A549 (cell line): ENCODE data around the gene XPNPEP2. TPM values are rescaled to one million over a fixed set of nuclear protein-coding genes. Genes with fewer than 3 reads are reported as not detected.

Source experiments
- ATAC-seq, 2 experiments: fragments of 200-7000 bp in 1 of 2; fragments of >200 bp in 1 of 2; cut with Nextera tagmentation in 1 of 2; cut with Tn5 transposase in 1 of 2; 3 replicates each; pipeline versions ENCODE4 v1.8.0 to v1.9.1; 2018 to 2020; ENCODE audit warnings: mild to moderate bottlenecking in 1 of 2, moderate library complexity in 1 of 2
- CTCF ChIA-PET: fragments of 300-600 bp; sonication (Branson Sonifier 250); formaldehyde crosslinking; extraction: SDS; loops from one replicate; lab custom pipeline; 2021; ENCODE audit warnings: antibody characterized with exemption, inconsistent platforms; lab: Yijun Ruan, JAX
- POLR2A ChIA-PET: fragments of 350-600 bp; formaldehyde crosslinking; extraction: SDS; loops from one replicate; lab custom pipeline; 2021; ENCODE audit warnings: antibody characterized with exemption, inconsistent platforms; lab: Yijun Ruan, JAX
- DNase-seq, 2 experiments: peaks; one replicate each; pipeline versions ENCODE4 v3.0.0 to v3.0.0-alpha.2; 2011 to 2016; ENCODE audit warnings: low read depth in 1 of 2, low spot score in 1 of 2
- FAIRE-seq: peaks from 2 replicates; lab custom pipeline; 2011; peaks lifted over from hg19 to GRCh38; lab: Jason Lieb, UNC
- H3K27ac ChIP-seq, 2 experiments: fragments of >200 bp; sonication (Bioruptor Twin); formaldehyde crosslinking; 3 replicates each; pipeline ENCODE4 v1.5.1; 2016 to 2017
- H3K4me1 ChIP-seq: fragments of >200 bp; sonication (Bioruptor Twin); formaldehyde crosslinking; 3 replicates; pipeline ENCODE4 v1.6.1; 2016
- H3K4me2 ChIP-seq: fragments of >200 bp; sonication (Bioruptor Twin); formaldehyde crosslinking; 3 replicates; pipeline ENCODE4 v1.6.1; 2016
- H3K4me3 ChIP-seq: fragments of >200 bp; sonication (Bioruptor Twin); formaldehyde crosslinking; 3 replicates; pipeline ENCODE4 v1.5.1; 2016
- H3K9me3 ChIP-seq: fragments of >200 bp; sonication (Bioruptor Twin); formaldehyde crosslinking; 3 replicates; pipeline ENCODE4 v1.6.1; 2016
- CBX2 ChIP-seq: fragments of 200-600 bp; sonication (generic); IDR thresholded peaks from 2 replicates; pipeline ENCODE4 v1.6.1; 2016; ENCODE audit warnings: low read depth, mild to moderate bottlenecking, borderline replicate concordance
- CBX8 ChIP-seq: fragments of 200-600 bp; sonication (generic); IDR thresholded peaks from 2 replicates; pipeline ENCODE4 v1.6.1; 2016
- CEBPB ChIP-seq, 2 experiments: fragments of >200 bp in 1 of 2; sonication (Bioruptor Twin) in 1 of 2; formaldehyde crosslinking in 1 of 2; IDR thresholded peaks; 2 replicates each; pipeline ENCODE4 v1.6.1; 2012 to 2016
- CHD2 ChIP-seq: fragments of 150-350 bp; IDR thresholded peaks from 2 replicates; pipeline ENCODE4 v1.6.1; 2014; ENCODE audit warnings: low read length; ENCODE audit not compliant: partially characterized antibody
- EP300 ChIP-seq, 2 experiments: fragments of >200 bp; sonication (Bioruptor Twin); formaldehyde crosslinking; IDR thresholded peaks; 2 replicates in 1 of 2; 3 replicates in 1 of 2; pipeline ENCODE4 v1.6.1; 2016 to 2017
- FOSB ChIP-seq: fragments of 250-450 bp; sonication (Bioruptor Pico); IDR thresholded peaks from 2 replicates; pipeline ENCODE4 v1.5.0; 2020; ENCODE audit warnings: mild to moderate bottlenecking, moderate library complexity
- FOSL2 ChIP-seq, 2 experiments: fragments of 450-650 bp in 1 of 2; fragments of >200 bp in 1 of 2; sonication (Bioruptor Twin) in 1 of 2; formaldehyde crosslinking; IDR thresholded peaks; 2 replicates each; pipeline versions ENCODE4 v1.5.0 to v1.6.1; 2016 to 2020; ENCODE audit warnings: mild to moderate bottlenecking in 1 of 2, moderate library complexity in 1 of 2
- GATA3 ChIP-seq: IDR thresholded peaks from 2 replicates; pipeline ENCODE4 v1.6.1; 2012; ENCODE audit warnings: borderline replicate concordance
- HDAC2 ChIP-seq: fragments of 200-600 bp; sonication (generic); IDR thresholded peaks from 2 replicates; pipeline ENCODE4 v1.6.1; 2016
- HEYL ChIP-seq: fragments of 250-450 bp; sonication (Bioruptor Pico); IDR thresholded peaks from 2 replicates; pipeline ENCODE4 v1.8.0; 2021; ENCODE audit warnings: mild to moderate bottlenecking, moderate library complexity
- HMGXB4 ChIP-seq: fragments of 250-450 bp; sonication (Bioruptor Pico); IDR thresholded peaks from 2 replicates; pipeline ENCODE4 v1.5.0; 2021; ENCODE audit warnings: mild to moderate bottlenecking, moderate library complexity, borderline replicate concordance
- HOXA7 ChIP-seq: fragments of 250-450 bp; sonication (Bioruptor Pico); IDR thresholded peaks from 2 replicates; pipeline ENCODE4 v1.5.0; 2020; ENCODE audit warnings: mild to moderate bottlenecking, moderate library complexity
- HOXB5 ChIP-seq: fragments of 250-450 bp; sonication (Bioruptor Pico); IDR thresholded peaks from 2 replicates; pipeline ENCODE4 v1.5.0; 2020; ENCODE audit warnings: mild to moderate bottlenecking, moderate library complexity
- JUNB ChIP-seq: fragments of >200 bp; sonication (Bioruptor Twin); formaldehyde crosslinking; IDR thresholded peaks from 2 replicates; pipeline ENCODE4 v1.6.1; 2016
- MAX ChIP-seq: IDR thresholded peaks from 2 replicates; pipeline ENCODE4 v1.6.1; 2012
- POLR2AphosphoS2 ChIP-seq: conservative IDR thresholded peaks from 2 replicates; pipeline ENCODE4 v1.6.1; 2012; ENCODE audit warnings: low read length, improper control_type of control experiment, inconsistent platforms
- RCOR1 ChIP-seq: fragments of 150-350 bp; IDR thresholded peaks from 2 replicates; pipeline ENCODE4 v1.6.1; 2014; ENCODE audit warnings: antibody characterized with exemption, low read length, low read depth
- RNF2 ChIP-seq: fragments of 200-600 bp; sonication (generic); IDR thresholded peaks from 2 replicates; pipeline ENCODE4 v1.6.1; 2016; ENCODE audit warnings: low read depth, mild to moderate bottlenecking, antibody characterized with exemption, moderate library complexity, borderline replicate concordance
- TFCP2L1 ChIP-seq: fragments of 250-450 bp; sonication (Bioruptor Pico); IDR thresholded peaks from 2 replicates; pipeline ENCODE4 v1.5.0; 2021; ENCODE audit warnings: mild to moderate bottlenecking
- TP53 ChIP-seq: fragments of 250-450 bp; sonication (Bioruptor Pico); IDR thresholded peaks from 2 replicates; pipeline ENCODE4 v1.5.0; 2021; ENCODE audit warnings: mild to moderate bottlenecking, moderate library complexity
- USF2 ChIP-seq: fragments of 450-650 bp; IDR thresholded peaks from 2 replicates; pipeline ENCODE4 v1.6.1; 2014; ENCODE audit warnings: antibody characterized with exemption
- WGBS: methylation state at CpG from one replicate; pipeline ENCODE4 v1.1.6; 2017; ENCODE audit errors: missing lambda C conversion rate; 5-methylcytosine and 5-hydroxymethylcytosine counted together
- polyA plus RNA-seq, 4 experiments: library from polyadenylated mRNA; depleted of rRNA in 3 of 4; stranded (reverse); fragments of >200 nt; fragmentation: RNase III in 1 of 4; extraction: RNeasy Plus Mini Kit Qiagen cat#74134 plus additional on column Dnase treatment in 1 of 4; gene quantifications; 2 replicates in 3 of 4; 3 replicates in 1 of 4; pipeline ENCODE4 v1.2.3, GENCODE V29; 2011 to 2017
- TF ChIP-seq, protein P1 (sequence below): fragments of >200 bp; sonication (Bioruptor Twin); formaldehyde crosslinking; IDR thresholded peaks from 2 replicates; pipeline ENCODE4 v1.6.1; 2016
- TF ChIP-seq, protein P2 (sequence below): IDR thresholded peaks from 2 replicates; pipeline ENCODE4 v1.6.1; 2012

The XPNPEP2 gene
- polyA plus RNA-seq, 2 of the 4 experiments (the other 2 are of a cell fraction): not detected

GRCh38 chrX:129743821-129744220 lies 5.0 kb downstream of the XPNPEP2 start:
- TF ChIP-seq RCOR1: no peak
- TF ChIP-seq, protein P1, sequence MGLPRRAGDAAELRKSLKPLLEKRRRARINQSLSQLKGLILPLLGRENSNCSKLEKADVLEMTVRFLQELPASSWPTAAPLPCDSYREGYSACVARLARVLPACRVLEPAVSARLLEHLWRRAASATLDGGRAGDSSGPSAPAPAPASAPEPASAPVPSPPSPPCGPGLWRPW: no peak
- TF ChIP-seq JUNB: no peak
- TF ChIP-seq FOSB (CRISPR knock-in tag): no peak
- TF ChIP-seq HMGXB4: no peak
- no peak for TF ChIP-seq MAX
- H3K4me2 ChIP-seq: no peak overlapping the region
- DNase-seq (no peak), ATAC-seq (no peak), FAIRE-seq (no peak)
- 58% methylated on average over 4 of the region's 4 CpGs for WGBS
- POLR2A ChIA-PET: no interaction called here
- no peak overlapping the region for H3K4me3 ChIP-seq
- H3K27ac ChIP-seq: no peak overlapping the region
- CTCF ChIA-PET: interaction anchor here (0.6 to 1.5 kb wide), 2 partner anchors 17 to 470 kb away, joined by 3 read pairs; no protein-coding TSS in a partner anchor
- H3K4me1 ChIP-seq: no peaks in the 10 kb centered on the region
- no peaks in the 10 kb centered on the region for H3K9me3 ChIP-seq

- CTCF ChIA-PET: interaction anchor here (1.5 kb wide), 1 partner anchor 18 kb away, joined by 3 read pairs; no protein-coding TSS in a partner anchor
- H3K27ac ChIP-seq: no peak overlapping the region
- no peak overlapping the region for H3K4me3 ChIP-seq
- DNase-seq: no peak
- 73% methylated on average over 10 of the region's 10 CpGs for WGBS
- no peaks in the 10 kb centered on the region for H3K9me3 ChIP-seq
- ATAC-seq: no peak
- POLR2A ChIA-PET: no interaction called here
- H3K4me2 ChIP-seq: no peak overlapping the region
- no peaks in the 10 kb centered on the region for H3K4me1 ChIP-seq
- FAIRE-seq: no peak
- no peak for TF ChIP-seq EP300 (IDR thresholded peaks at IDR 0.05)
- no peak for TF ChIP-seq HDAC2
- no peak for TF ChIP-seq HMGXB4
- no peak for TF ChIP-seq POLR2AphosphoS2
- TF ChIP-seq HEYL (CRISPR knock-in tag): no peak
- no peak for TF ChIP-seq CBX8
- no peak for TF ChIP-seq CBX2
These were observed 6.1 kb downstream of the XPNPEP2 start for GRCh38 chrX:129744861-129745321.

DNA sequence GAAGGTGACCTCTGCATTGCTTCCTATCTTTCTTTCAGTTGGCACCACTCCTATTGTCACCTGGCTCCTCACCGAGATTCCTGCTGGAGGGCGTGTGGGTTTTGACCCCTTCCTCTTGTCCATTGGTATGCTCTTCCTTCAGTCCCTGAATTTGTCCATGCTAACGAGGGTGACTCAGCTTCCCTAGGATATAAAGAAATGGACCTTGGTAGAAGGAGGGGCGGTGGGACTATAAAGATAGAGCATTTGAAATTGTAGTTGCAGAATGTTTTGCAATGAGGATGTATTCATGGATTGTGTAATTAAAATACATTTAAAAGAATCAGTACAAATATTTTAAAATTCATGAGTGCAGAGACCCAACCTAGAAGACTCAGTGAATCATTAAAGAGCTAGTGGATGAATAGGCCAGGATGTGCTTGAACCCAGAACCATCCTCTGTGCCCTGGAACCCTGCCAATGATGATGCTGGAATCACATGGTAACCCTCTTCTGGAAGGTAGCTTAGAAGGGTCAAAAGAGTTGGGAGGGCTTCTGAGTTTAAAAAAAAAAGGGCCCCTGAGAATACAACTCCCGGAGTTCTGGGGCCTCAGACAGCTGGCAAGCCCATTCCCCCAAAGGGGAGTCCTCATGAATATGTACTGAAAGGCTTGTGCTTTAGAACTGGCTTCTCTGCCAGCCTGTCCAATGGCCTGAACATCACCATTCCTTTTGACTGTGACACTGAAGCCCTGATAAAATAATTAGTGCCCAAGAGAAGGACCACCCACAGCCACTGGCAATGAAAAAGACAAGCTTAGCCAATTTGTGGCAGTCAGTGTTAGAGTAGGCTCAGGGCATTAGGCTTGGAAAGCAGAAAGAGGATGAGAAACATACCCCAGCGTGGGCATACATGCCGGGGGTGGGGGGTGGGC lies 8.0 kb downstream of the XPNPEP2 start:
- H3K4me1 ChIP-seq: no peaks in the 10 kb centered on the region
- H3K4me3 ChIP-seq: no peak overlapping the region
- 75% methylated on average over 6 of the region's 7 CpGs for WGBS
- H3K4me2 ChIP-seq: no peak overlapping the region
- peak; percentile 78 for FAIRE-seq
- H3K27ac ChIP-seq: no peak overlapping the region
- no peak for ATAC-seq
- ChIA-PET POLR2A (no interaction called here), CTCF (interaction anchor here (0.6 to 1.9 kb wide), 5 partner anchors 20 to 119 kb away, joined by 3 to 11 read pairs (median 4); partner anchors contain the start of gene APLN)
- no peaks in the 10 kb centered on the region for H3K9me3 ChIP-seq
- DNase-seq: no peak
- TF ChIP-seq HOXA7 (CRISPR knock-in tag) (no peak), CBX8 (no peak), HOXB5 (no peak), GATA3 (no peak), EP300 (IDR thresholded peaks at IDR 0.05) (no peak), TFCP2L1 (CRISPR knock-in tag) (no peak), RNF2 (no peak), TP53 (CRISPR knock-in tag) (no peak), CHD2 (no peak), HMGXB4 (no peak), MAX (no peak), FOSL2 (IDR thresholded peaks at IDR 0.05) (no peak), FOSL2 (CRISPR knock-in tag; IDR thresholded peaks at IDR 0.05) (no peak), USF2 (no peak), CEBPB (IDR thresholded peaks at IDR 0.05) (no peak)
- TF ChIP-seq, protein P2, sequence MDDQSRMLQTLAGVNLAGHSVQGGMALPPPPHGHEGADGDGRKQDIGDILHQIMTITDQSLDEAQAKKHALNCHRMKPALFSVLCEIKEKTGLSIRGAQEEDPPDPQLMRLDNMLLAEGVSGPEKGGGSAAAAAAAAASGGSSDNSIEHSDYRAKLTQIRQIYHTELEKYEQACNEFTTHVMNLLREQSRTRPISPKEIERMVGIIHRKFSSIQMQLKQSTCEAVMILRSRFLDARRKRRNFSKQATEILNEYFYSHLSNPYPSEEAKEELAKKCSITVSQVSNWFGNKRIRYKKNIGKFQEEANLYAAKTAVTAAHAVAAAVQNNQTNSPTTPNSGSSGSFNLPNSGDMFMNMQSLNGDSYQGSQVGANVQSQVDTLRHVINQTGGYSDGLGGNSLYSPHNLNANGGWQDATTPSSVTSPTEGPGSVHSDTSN: no peak
